Hematopoietic multipotent progenitor cell treated with erythropoietin and hydrocortisone succinate and interleukin-3 and kit ligand, for 6 days (in vitro differentiated cells): ENCODE results near the gene CHI3L2.
"Not testable (repeated sequence)": the region's sequence is repeated elsewhere in the genome, so short reads cannot be mapped to it uniquely, and the experiment has no call there.

Experiments used
- DNase-seq: peaks from one replicate; pipeline ENCODE4 v3.0.0-alpha.2; 2015

Gene CHI3L2

GRCh38 chr1:111202707-111203623, 24.5 kb upstream of the CHI3L2 start:
- peak; percentile 69 for DNase-seq

GRCh38 chr1:111203681-111204200, 23.8 kb upstream of the CHI3L2 start:
- peak; percentile 96 for DNase-seq

GRCh38 chr1:111204201-111204982, 23.1 kb upstream of the CHI3L2 start:
- peak; percentile 77 for DNase-seq

DNA sequence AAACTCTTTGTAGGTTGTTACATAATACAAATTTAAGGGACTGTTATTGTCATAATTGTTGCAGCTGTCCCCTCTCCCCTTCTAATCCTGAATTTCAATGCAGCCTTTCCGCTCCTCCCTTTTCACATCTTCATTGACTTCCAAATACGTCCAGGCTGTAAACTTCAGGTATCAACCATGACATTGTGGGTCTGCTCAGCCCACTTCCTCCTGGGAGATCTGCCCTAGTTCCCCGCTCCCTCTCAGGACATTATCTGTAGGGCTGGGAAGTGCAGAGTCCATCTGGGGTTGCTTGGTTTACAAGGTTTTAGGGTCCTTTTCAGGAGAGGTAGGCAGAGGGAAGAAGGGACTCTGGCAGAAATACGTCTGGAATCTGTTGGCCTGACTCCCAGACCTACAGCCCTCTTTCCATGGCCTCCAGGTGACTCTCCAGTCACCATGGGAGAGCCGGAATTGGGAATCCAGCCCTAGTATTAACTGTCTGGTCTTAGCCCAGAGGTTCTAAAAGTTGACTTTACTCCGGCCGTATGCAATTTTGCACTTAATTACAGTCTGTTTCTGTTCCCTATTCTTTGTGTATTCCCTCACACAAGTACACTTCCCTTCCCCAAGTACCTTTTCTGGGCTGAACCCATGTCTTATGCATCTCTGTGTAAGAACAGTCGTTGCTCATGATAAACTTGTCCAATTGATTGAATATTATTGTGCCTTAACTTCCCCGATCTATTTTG, 22.4 kb upstream of the CHI3L2 start:
- no peak for DNase-seq

DNA sequence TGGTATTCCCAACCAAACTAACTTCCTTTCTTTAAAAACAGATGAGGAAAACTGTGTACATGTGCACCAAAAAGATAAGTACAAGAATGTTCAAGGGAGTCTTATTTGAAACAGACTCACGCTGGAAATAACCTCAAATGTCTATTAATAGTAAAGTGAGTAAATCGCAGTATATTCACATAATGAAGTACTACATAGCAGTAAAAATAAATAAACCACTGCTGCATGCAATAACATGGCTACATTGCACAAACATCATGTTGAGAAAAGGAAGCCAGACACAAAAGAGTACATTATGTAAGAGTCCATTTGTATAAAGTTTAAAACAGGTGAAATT, 21.8 kb upstream of the CHI3L2 start:
- peak; percentile 65 for DNase-seq

DNA sequence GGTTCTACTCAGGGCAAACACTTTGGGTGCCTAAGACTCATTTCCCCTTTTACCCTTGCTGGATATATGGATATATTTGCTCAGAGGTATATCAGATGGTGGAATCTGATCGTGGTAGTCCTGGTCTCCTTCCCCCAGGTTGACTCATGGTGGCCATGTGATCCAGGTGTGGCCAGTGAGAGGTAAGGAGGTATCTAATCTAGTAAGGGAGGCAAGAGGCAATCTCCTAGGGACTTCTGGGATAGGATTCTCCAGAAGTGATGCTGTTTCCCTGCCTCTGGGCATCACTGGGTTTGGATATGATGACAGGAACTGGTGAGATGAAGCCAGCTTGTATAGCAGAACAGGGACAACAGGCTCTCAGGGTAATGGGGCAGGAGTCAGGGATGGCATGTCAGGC, 18.6 kb upstream of the CHI3L2 start:
- no peak for DNase-seq

DNA sequence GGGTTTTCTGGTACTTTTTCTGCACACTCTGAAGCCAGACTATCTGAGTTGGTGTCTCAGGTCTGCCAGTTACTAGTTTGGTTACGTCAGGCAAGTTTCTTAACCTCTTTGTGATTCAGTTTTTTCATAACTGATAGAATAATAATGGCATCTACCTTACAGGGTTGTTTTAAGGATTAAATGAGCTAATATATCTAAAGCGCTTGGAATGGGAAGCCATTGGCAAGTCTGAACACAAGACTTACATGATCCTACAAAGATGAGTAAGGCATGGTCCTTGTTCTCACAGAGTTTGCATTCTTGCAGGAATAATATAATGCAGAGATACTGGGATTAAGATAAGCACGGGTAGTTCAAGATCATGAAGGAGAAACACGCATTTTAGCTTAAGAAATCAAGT, 17.9 kb upstream of the CHI3L2 start:
- DNase-seq = no peak

DNA sequence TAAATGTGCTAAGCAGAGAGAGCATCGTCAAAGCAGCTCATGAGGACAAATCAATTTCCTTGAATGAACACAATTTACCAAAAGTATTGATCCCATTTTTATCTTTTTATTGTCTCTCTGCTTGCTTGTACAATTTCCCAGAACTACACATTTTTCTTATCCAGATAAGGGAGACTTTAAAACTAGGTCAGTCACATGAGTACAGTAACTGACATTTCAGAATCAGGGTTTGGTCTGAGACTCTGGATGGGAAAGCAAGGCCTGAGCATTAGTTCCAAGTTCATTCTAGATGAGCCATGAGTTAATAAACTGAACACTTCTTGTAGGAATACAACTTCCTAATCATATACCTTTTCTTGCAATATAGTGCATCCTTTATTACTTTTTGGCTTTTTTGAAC, 15.6 kb upstream of the CHI3L2 start:
- peak; percentile 44 for DNase-seq

- DNase-seq = peak; percentile 37
Measured at GRCh38 chr1:111212634-111213335, 14.7 kb upstream of the CHI3L2 start.

GRCh38 chr1:111213412-111213811, 14.1 kb upstream of the CHI3L2 start:
- peak; percentile 71 for DNase-seq

- DNase-seq = peak; percentile 93
Measured at GRCh38 chr1:111214074-111214801, 13.3 kb upstream of the CHI3L2 start.

DNA sequence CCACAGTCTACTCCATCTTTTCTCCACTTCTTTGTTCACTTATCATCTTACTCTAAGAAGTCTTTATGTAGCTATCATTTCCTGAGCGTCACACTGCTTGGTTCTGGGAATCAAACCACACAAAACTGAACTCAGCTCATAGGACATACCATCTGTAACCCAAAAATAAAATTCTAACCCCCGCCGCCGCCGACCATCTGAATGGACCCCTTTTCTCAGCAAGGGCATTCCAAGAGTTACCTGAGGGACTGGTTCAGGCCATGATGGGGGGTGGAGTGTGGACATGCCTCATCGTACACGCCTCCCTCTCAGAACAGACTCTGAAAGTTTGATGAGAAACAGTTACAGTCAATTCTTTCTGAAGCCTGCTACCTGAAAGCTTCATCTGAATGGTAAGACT, 12.6 kb upstream of the CHI3L2 start:
- DNase-seq = no peak

- not testable (repeated sequence) for DNase-seq
Measured at GRCh38 chr1:111215285-111215684, 12.2 kb upstream of the CHI3L2 start.

DNA sequence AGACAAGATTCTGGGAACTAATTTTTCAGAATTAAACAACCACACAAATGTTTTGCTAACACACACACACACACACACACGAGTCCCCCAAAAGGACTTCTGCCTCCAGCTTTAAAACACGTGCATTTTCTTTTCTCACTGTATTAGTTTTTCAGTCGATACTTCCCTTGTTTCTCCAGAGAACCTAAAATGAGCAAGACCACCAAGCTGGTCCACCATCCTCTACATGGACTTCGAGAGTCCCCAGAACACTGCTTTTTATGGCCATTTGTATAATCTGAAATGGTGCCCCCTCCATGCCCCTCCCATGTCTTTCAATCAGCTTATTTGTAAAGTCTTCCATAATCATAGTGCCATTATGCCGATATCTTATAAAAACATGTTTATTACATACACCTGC, 10.8 kb upstream of the CHI3L2 start:
- no peak for DNase-seq

DNA sequence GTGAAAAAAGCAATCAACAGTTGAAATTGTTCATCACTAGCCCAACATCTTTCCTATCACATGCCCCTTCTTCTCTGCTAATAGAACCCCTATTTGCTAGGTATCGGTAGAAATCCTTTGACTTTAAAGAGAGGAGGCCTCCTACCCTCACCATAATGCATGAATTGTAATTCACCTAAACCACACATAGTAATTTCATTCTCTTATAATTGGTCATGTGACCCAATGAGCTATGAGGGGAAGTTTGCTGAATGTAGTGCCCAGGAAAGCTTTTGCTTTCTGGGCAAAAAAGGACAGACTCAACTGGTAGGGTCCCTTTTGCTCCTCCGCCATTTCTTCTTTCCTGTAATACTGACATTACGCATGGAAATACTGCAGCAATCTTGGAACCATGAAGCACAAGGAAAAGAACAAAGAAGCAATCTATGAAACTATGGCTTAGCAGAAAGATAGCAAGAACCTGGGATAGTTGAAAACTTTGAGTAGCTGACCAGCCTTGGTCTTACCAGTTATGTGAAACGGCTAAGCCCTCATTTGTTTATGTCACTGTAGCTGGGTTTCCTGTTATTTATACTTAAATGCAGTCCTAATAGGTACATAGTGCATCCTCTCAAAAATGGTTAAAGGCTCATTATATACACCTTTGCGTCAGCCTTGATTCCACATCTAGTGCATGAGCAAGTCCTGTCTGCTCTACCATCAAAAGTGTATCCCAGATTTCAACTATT, 10.2 kb upstream of the CHI3L2 start:
- DNase-seq = no peak

DNA sequence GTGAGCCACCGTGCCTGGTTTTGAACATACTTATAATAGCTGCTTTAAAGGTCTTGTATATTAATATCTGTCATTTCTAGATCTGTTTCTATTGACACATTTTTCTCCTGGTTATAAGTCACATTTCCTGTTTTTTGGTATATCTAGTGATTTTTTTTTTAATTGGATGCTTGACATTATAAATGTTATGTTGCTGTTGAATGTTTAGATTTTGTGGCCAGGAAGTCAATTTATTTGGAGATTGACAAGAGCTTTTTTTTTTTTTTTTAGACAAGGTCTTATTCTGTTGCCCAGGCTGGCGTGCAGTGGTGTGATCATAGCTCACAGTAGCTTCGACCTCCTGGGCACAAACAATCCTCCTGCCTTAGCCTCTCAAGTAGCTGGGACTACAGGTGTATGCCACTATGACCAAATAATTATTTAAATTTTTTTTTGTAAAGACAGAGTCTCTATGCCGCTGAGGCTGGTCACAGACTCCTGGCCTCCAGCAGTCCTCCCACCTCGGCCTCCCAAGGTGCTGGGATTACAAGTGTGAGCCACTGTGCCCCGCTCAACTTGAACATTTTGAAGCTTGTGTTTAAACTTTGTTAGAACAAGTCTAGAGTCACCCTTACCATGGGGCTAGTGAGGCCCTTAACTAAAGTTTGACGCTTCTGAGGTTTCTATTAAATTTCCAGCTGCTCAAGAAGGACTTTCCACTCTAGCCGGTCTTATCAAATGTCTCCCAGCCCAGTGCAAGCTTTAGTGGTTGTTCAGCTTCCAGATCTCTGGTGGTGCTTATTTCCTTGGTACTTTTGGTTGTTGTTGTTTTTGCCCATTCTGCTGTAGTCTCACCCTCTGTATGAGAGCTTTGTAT, 8.6 kb upstream of the CHI3L2 start:
- peak; percentile 61 for DNase-seq

DNA sequence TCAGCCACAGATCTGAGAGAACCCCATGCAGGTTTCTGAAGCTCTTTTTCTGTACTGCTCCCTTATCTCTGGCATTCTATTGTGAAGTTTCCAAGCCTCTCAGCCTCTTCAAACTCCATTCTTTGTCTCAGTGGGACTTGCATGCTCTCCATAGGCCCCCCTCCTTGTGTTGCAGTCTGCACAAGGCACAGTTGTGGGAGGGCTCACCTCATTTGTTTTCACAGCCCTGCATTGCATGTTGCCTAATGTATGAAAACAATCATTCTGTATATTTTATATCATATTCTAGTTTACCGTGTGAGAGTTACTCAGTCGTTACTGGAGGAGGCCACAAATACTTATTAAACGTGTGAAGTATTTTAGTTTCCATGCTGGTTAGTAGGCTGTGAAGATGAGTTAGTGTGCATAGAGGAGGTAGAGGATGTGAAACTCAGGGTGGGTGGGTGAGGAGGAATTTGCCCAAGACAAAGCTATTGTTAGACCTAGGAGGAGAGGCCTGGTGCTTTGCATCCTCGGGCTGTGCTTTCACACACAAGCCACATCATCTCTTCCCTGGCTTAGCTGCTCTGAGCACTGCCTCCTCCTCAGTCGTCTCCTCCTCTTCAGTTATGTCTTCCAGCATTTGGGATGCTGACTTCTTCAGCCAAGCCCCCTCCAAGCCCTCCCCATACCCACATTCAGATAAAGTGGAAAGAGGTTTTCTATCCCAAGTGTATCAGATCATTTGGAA, 7.8 kb upstream of the CHI3L2 start:
- DNase-seq = no peak

DNA sequence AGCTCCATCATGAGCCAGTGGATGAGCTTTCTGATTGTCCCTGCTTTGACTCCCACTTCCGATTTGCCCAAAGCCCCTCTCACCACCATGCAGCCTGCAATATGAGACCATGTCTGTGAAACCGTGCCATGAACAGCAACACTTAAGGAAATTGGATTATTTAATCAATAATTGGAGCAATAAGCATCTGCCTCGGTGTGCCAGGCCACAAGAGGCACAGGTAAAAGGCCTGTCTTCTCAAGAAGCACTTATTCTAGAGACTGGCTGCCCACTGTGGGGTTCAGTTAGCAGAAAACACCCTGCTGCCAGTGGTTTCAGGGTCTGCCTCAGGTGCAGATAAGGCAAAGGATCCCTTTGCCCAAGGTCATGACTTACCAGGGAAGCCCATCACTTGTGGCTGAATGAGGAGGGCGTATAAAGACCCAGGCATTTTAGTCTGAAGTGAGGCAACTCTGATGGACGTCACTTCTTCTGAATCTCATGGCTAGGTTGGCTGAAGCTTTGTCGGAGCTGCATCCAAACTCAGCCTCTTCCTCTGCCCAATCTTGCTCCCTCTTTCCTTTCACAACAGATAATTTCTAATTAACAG, 7.1 kb upstream of the CHI3L2 start:
- DNase-seq = no peak

DNA sequence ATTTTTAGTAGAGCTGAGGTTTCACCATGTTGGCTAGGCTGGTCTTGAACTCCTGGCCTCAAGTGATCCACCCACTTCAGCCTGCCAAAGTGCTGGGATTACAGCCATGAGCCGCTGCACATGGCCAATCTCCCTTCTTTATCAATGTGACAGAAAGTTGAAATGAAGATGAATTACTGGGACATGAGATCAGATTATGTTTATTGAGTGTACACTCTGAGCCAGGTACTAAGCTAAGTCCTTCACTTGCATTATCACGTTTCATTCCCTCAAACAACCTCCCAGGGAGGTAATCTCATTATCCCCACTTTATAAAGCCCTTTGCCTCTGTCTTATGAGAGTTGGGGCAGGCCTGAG, 6.3 kb upstream of the CHI3L2 start:
- no peak for DNase-seq
